Prostate gland (tissue), 2 donors: ENCODE results near the gene CLIP1.

Source experiments
- CTCF ChIP-seq, 4 experiments: fragments of 200-600 bp in 2 of 4; fragments of 450-650 bp in 2 of 4; sonication (generic) in 2 of 4; IDR thresholded peaks; 1 replicate in 3 of 4; 2 replicates in 1 of 4; pipeline ENCODE4 v1.5.1; 2016 to 2019; ENCODE audit warnings: antibody characterized with exemption in 4 of 4, mild to moderate bottlenecking in 2 of 4, moderate library complexity in 2 of 4
- POLR2A ChIP-seq: fragments of 450-650 bp; IDR thresholded peaks from one replicate; pipeline ENCODE4 v1.6.1; 2016; ENCODE audit warnings: antibody characterized with exemption, mild to moderate bottlenecking
- POLR2AphosphoS5 ChIP-seq: sonication (generic); formaldehyde crosslinking; IDR thresholded peaks from one replicate; pipeline ENCODE4 v1.6.1; 2017; ENCODE audit warnings: antibody characterized with exemption

GRCh38 chr12:122228092-122228491 lies 194.4 kb downstream of the CLIP1 start:
- TF ChIP-seq POLR2AphosphoS5 (no peak), POLR2A (no peak), CTCF (IDR thresholded peaks at IDR 0.05) (no peak)
